ENCODE measurements around the gene CACNB2. TPM values are rescaled to one million over a fixed set of nuclear protein-coding genes. Genes with fewer than 3 reads are reported as not detected.

The CACNB2 gene
- total and polyA plus RNA-seq, 2 donors (not counting 3 experiments of a cell fraction or from before 2014, with no cell fraction given): not detected

DNA sequence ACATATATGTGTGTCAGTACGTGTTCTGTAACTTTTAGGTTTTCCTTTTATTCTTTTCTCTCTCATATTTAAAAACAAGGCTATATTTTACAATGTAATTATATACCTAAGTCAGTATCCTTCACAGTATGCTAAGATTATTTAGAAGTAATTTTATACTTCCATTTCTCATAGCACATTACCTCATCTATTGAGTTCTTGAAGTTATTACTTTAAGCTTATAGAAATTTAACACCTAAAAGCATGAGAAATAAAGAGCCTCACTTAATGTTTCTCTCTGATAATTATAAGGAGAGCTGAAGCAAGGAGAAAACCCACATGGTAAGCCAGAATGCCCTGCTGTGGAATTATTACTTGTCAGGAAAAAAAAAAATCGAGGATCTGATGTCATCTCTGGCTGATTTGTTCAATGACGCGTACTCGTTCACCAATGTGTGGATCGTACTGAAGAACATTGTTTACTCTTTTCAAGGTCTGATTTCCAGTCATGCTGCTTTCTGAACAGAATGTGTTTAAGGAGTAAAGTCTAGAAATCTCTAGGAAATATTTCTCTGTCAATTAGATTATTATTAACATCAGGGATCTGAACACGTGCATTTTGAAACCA, 21.9 kb downstream of the CACNB2 start:
- H3K4me1 ChIP-seq (ENCODE audit: control insufficient read depth, extremely low read depth, insufficient read depth, low read length): no peaks in the 10 kb centered on the region
- ChIA-PET CTCF (no interaction called here), POLR2A (no interaction called here)
- no peaks in the 10 kb centered on the region for H3K9me1 ChIP-seq (replicated peaks; ENCODE audit: control insufficient read depth, extremely low read depth, insufficient read depth, low read length)
- no peak overlapping the region for H3K9ac ChIP-seq (replicated peaks; ENCODE audit: extremely low read depth, insufficient read depth, low read length)
- no peak overlapping the region for H2AFZ ChIP-seq (ENCODE audit: low read depth, low read length)
- H3K36me3 ChIP-seq (ENCODE audit: control insufficient read depth in 2 of 2, extremely low read depth in 1 of 2, insufficient read depth in 2 of 2, low read length in 2 of 2): no peaks in the 10 kb centered on the region
- no peaks in the 10 kb centered on the region for H4K20me1 ChIP-seq (replicated peaks; ENCODE audit: control insufficient read depth, extremely low read depth, insufficient read depth, low read length)
- intact Hi-C loops (cut with micrococcal nuclease) (no loop called here), dilution Hi-C loops (cut with MboI; ENCODE audit: extremely low pct_ligation_motif_present, low sequenced_read_pairs) (no loop called here)
- TF ChIP-seq, protein P1, sequence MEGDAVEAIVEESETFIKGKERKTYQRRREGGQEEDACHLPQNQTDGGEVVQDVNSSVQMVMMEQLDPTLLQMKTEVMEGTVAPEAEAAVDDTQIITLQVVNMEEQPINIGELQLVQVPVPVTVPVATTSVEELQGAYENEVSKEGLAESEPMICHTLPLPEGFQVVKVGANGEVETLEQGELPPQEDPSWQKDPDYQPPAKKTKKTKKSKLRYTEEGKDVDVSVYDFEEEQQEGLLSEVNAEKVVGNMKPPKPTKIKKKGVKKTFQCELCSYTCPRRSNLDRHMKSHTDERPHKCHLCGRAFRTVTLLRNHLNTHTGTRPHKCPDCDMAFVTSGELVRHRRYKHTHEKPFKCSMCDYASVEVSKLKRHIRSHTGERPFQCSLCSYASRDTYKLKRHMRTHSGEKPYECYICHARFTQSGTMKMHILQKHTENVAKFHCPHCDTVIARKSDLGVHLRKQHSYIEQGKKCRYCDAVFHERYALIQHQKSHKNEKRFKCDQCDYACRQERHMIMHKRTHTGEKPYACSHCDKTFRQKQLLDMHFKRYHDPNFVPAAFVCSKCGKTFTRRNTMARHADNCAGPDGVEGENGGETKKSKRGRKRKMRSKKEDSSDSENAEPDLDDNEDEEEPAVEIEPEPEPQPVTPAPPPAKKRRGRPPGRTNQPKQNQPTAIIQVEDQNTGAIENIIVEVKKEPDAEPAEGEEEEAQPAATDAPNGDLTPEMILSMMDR (IDR thresholded peaks at IDR 0.05; ENCODE audit: extremely low read depth in 1 of 2, insufficient read depth in 1 of 2, low read depth in 1 of 2, low read length in 2 of 2): no peak
- TF ChIP-seq POLR2AphosphoS5 (IDR thresholded peaks at IDR 0.05; ENCODE audit: insufficient read depth, low read depth, low read length) (no peak), POLR2A (IDR thresholded peaks at IDR 0.05; ENCODE audit: low read depth, low read length) (no peak), MYC (IDR thresholded peaks at IDR 0.05; ENCODE audit: low read depth, low read length) (no peak), GATA2 (IDR thresholded peaks at IDR 0.05; ENCODE audit: insufficient read depth, insufficient read length, low read depth, low read length) (no peak), FOS (IDR thresholded peaks at IDR 0.05; ENCODE audit: borderline replicate concordance, insufficient read depth, low read length) (no peak), EZH2 (IDR thresholded peaks at IDR 0.05; ENCODE audit: borderline replicate concordance, low read depth, low read length, severe bottlenecking) (no peak), JUN (IDR thresholded peaks at IDR 0.05; ENCODE audit: borderline replicate concordance, insufficient read depth, insufficient read length, low read depth) (no peak)
- TF ChIP-seq, protein P2, sequence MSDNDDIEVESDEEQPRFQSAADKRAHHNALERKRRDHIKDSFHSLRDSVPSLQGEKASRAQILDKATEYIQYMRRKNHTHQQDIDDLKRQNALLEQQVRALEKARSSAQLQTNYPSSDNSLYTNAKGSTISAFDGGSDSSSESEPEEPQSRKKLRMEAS (IDR thresholded peaks at IDR 0.05; ENCODE audit: insufficient read depth, insufficient read length): no peak
- BruUV-seq (replicated peaks): no TSS peak
- no peak overlapping the region for H3K27ac ChIP-seq (ENCODE audit: insufficient read depth, low read depth, low read length)
- DNase-seq (ENCODE audit: low read depth, low spot score) (no peak), FAIRE-seq (no peak)
- no peaks in the 10 kb centered on the region for H3K79me2 ChIP-seq (ENCODE audit: control insufficient read depth, insufficient read depth, low read length)
- H3K27me3 ChIP-seq (ENCODE audit: control insufficient read depth in 2 of 2, insufficient read depth in 2 of 2, low read length in 2 of 2): no peaks in the 10 kb centered on the region
- H3K4me2 ChIP-seq (ENCODE audit: insufficient read depth, low read length): no peak overlapping the region
- H3K4me3 ChIP-seq (replicated peaks in 1 of 3; ENCODE audit: insufficient read depth in 1 of 3, low read depth in 1 of 3, low read length in 3 of 3): no peak overlapping the region
- no peaks in the 10 kb centered on the region for H3K9me3 ChIP-seq (replicated peaks; ENCODE audit: control insufficient read depth, insufficient read depth, low read length)

All from endothelial cell of umbilical vein (primary cell).